Tibial artery (tissue), 4 donors: ENCODE measurements around the gene PRKCG.

Source experiments
- DNase-seq, 2 donors: peaks; one replicate each; pipeline ENCODE4 v3.0.0-alpha.2; 2019
- H3K27ac ChIP-seq, 2 donors: fragments of 200-600 bp; sonication (generic) in 1 of 2; 1 replicate in 1 of 2; 2 replicates in 1 of 2; pipeline ENCODE4 v1.5.1; 2018 to 2019; ENCODE audit warnings: mild to moderate bottlenecking in 1 of 2
- H3K27me3 ChIP-seq, 2 donors: fragments of 200-600 bp; sonication (generic) in 1 of 2; one replicate each; pipeline versions ENCODE4 v1.5.1 to v1.6.0; 2016 to 2019
- H3K36me3 ChIP-seq, 3 donors: fragments of 200-600 bp; sonication (generic) in 2 of 3; one replicate each; pipeline ENCODE4 v1.5.1; 2016 to 2019; ENCODE audit warnings: mild to moderate bottlenecking in 2 of 3
- H3K4me1 ChIP-seq, 4 donors: fragments of 200-600 bp; sonication (generic) in 2 of 4; 1 replicate in 3 of 4; 2 replicates in 1 of 4; pipeline ENCODE4 v1.5.1; 2016 to 2019
- H3K4me3 ChIP-seq, 2 donors: fragments of 200-600 bp; sonication (generic) in 1 of 2; 1 replicate in 1 of 2; 2 replicates in 1 of 2; pipeline ENCODE4 v1.5.1; 2018 to 2019; ENCODE audit warnings: mild to moderate bottlenecking in 2 of 2
- H3K9me3 ChIP-seq, 3 donors: fragments of 200-600 bp; sonication (generic) in 1 of 3; one replicate each; pipeline ENCODE4 v1.5.1; 2016 to 2019
- intact Hi-C: fragments of 100-400 bp; cut with DNase I; formaldehyde crosslinking; loops from one replicate; pipeline ENCODE4 v1.15.0; 2023; ENCODE audit warnings: low total_unique reads
- TF ChIP-seq, protein P1 (sequence below), 2 experiments: fragments of 200-600 bp in 1 of 2; fragments of 450-650 bp in 1 of 2; IDR thresholded peaks; one replicate each; pipeline ENCODE4 v1.5.1; 2017 to 2019; ENCODE audit warnings: antibody characterized with exemption in 2 of 2, mild to moderate bottlenecking in 1 of 2, moderate library complexity in 1 of 2

Gene PRKCG

DNA sequence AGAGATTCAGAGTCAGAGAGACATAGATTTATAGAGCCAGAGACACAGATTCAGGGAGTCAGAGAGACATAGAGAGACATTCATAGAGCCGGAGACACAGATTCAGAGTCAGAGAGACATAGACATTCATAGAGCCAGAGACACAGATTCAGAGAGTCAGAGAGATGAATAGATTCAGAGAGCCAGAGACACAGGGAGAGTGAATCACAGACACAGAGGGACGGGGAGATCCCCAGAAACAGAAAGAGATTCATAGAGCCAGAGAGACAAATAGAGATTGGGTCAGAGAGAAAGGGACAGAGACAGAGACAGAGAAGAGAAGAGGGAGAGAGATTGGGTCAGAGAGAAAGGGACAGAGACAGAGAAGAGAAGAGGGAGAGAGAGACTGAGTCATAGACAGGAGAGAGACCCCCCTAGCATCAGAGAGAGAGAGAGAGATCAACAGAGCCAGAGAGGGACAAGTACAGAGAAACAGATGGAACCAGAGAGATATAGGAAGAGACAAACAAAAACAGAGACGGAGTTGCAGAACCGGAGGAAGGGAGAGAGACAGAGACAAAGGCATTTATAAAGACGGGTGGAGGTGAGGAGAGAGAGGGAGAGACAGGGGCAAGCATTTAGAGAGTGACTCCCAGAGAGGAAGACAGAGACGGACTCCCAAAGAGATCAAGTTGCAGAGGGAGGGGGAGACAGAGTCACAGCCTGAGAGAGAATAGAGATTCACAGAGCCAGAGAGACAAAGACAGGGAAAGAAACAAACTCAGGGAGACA lies 1.1 kb upstream of the PRKCG start:
- TF ChIP-seq, protein P1, sequence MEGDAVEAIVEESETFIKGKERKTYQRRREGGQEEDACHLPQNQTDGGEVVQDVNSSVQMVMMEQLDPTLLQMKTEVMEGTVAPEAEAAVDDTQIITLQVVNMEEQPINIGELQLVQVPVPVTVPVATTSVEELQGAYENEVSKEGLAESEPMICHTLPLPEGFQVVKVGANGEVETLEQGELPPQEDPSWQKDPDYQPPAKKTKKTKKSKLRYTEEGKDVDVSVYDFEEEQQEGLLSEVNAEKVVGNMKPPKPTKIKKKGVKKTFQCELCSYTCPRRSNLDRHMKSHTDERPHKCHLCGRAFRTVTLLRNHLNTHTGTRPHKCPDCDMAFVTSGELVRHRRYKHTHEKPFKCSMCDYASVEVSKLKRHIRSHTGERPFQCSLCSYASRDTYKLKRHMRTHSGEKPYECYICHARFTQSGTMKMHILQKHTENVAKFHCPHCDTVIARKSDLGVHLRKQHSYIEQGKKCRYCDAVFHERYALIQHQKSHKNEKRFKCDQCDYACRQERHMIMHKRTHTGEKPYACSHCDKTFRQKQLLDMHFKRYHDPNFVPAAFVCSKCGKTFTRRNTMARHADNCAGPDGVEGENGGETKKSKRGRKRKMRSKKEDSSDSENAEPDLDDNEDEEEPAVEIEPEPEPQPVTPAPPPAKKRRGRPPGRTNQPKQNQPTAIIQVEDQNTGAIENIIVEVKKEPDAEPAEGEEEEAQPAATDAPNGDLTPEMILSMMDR (IDR thresholded peaks at IDR 0.05): no peak
- Histone ChIP-seq H3K27ac (no peak overlapping the region), H3K27me3 (peaks cover 0 to 43% of the 10 kb centered on the region in 2 donors), H3K4me1 (peaks cover 0 to 32% (median 22%) of the 10 kb centered on the region in 4 donors), H3K4me3 (no peak overlapping the region), H3K9me3 (no peaks in the 10 kb centered on the region), H3K36me3 (peaks cover 0 to 10% (median 8%) of the 10 kb centered on the region in 3 donors)
- intact Hi-C loops: no loop called here
- no peak for DNase-seq

DNA sequence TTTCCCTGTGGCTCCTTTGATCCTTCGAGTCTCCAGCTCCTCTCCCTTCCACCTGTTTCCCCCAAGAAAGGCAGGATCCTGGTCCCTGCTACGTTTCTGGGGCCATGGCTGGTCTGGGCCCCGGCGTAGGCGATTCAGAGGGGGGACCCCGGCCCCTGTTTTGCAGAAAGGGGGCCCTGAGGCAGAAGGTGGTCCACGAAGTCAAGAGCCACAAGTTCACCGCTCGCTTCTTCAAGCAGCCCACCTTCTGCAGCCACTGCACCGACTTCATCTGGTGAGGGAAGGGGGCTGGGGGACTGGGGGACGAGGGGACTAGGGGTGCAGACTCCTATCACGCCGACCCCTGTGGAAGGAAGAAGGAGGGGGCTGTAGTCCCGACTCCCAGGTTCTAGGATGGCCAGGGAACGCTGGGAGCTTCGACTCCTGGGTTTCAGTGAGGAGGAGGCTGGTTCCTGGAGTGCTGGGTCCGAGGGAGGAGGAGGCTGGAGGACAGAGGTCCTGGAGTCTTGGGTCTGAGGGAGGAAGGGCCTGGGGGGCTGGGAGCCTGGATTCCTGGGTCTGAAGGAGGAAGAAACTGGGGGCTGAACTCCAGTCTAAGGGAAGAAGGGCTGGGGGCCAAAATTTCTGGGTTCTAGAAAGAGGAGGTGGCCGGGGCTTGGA lies 524 bp downstream of the PRKCG start:
- no peak for DNase-seq
- peaks cover 0 to 43% of the 10 kb centered on the region in 2 donors for H3K27me3 ChIP-seq
- H3K27ac ChIP-seq: no peak overlapping the region
- H3K36me3 ChIP-seq: peaks cover 0 to under 1% (median 0%) of the 10 kb centered on the region in 3 donors
- H3K4me3 ChIP-seq: no peak overlapping the region
- H3K4me1 ChIP-seq: peaks cover 0 to 30% (median 22%) of the 10 kb centered on the region in 4 donors
- TF ChIP-seq, protein P1 (IDR thresholded peaks at IDR 0.05): no peak
- intact Hi-C loops: no loop called here
- H3K9me3 ChIP-seq: no peaks in the 10 kb centered on the region

DNA sequence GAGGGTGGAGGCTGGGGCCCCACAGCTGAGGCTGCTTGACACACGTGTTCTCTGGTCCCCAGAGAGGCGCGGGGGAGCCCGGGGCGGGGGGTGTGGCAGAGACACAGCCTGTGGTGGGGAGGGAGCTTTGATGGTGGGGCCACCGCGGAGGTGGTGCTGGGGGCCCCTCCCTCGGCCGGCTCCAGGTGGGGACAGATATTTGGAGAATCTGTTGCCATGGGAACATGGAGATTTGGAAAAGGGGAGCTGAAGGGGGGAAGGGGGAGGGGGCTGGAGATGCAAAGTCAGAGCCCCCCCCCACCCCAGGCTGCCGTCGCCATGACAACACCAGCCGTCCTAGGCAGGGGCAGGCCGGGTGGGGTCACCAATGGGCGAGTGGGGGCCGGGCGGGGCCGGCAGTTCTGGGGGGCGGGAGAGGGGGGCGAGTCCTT lies 1.2 kb downstream of the PRKCG start:
- Histone ChIP-seq H3K36me3 (no peaks in the 10 kb centered on the region), H3K9me3 (no peaks in the 10 kb centered on the region), H3K27ac (no peak overlapping the region), H3K27me3 (peaks cover 0 to 43% of the 10 kb centered on the region in 2 donors), H3K4me1 (peaks cover 0 to 30% (median 22%) of the 10 kb centered on the region in 4 donors), H3K4me3 (no peak overlapping the region)
- intact Hi-C loops: no loop called here
- DNase-seq: no peak
- TF ChIP-seq, protein P1 (IDR thresholded peaks at IDR 0.05): no peak

DNA sequence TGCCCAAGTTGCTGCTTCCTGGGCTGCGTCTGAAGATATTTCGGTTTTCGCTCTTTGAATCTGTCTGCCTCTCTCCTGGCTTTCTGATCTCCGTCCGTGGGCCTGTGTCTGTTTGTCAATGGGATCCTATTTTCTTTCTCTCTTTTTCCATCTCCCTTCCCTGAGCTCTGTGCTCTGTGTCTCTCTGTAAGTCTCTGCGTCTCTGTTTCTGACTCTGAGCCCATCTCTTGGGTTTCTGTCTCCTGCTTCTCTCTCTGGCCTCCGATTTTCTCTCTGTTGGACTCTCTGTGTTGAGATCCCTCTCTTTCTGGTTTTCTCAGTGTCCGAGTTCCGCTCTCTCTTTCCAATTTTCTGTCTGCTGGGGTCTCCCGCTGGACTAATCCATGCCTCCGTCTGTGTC lies 1.7 kb downstream of the PRKCG start:
- Histone ChIP-seq H3K27me3 (peaks cover 0 to 42% of the 10 kb centered on the region in 2 donors), H3K4me1 (peaks cover 0 to 28% (median 21%) of the 10 kb centered on the region in 4 donors), H3K4me3 (no peak overlapping the region)

DNA sequence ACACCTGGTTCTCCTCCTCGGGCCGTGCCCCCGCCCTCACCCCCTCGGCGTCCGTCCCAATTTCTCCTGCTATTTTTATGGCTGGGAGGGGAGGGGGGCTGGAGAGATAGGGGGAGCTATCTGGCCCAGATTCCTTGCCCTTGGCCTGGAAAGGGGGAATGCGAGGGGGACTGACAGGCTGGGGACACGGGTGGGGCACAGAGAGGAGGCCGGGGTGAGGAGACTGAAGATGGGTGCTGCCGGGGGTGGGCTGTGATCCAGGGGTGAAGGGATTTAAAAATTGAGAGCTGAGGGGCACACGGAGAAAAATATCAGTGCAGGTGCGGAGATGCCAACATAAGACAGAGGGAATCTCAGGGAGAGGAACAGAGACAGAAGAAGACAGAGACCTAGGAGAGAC lies 2.3 kb downstream of the PRKCG start:
- no peak overlapping the region for H3K4me3 ChIP-seq
- peaks cover 0 to 39% of the 10 kb centered on the region in 2 donors for H3K27me3 ChIP-seq
- intact Hi-C loops: no loop called here
- H3K36me3 ChIP-seq: no peaks in the 10 kb centered on the region
- peaks cover 0 to 24% (median 16%) of the 10 kb centered on the region in 4 donors for H3K4me1 ChIP-seq
- no peak overlapping the region for H3K27ac ChIP-seq
- no peaks in the 10 kb centered on the region for H3K9me3 ChIP-seq
- no peak for DNase-seq
- TF ChIP-seq, protein P1 (IDR thresholded peaks at IDR 0.05): no peak

More for the DNA sequence above, 1.7 kb downstream of the PRKCG start:
- TF ChIP-seq, protein P1 (IDR thresholded peaks at IDR 0.05): no peak
- H3K27ac ChIP-seq: no peak overlapping the region
- no peak for DNase-seq
- no peaks in the 10 kb centered on the region for H3K36me3 ChIP-seq
- H3K9me3 ChIP-seq: no peaks in the 10 kb centered on the region
- intact Hi-C loops: no loop called here
